Stimulated activated CD8-positive, alpha-beta memory T cell treated with anti-CD3 and anti-CD28 coated beads, Interleukin-12 subunit alpha, Interleukin-12 subunit beta, amount 100 ng/mL, for 24 hours (primary cell): ENCODE measurements around the gene DRC1.

Source experiments
- DNase-seq: peaks from one replicate; pipeline ENCODE4 v3.0.0-alpha.2; 2020; ENCODE audit errors: extremely low read depth

Gene DRC1

GRCh38 chr2:26477911-26478253, 76.2 kb downstream of the DRC1 start, which contains the start of gene OTOF:
TSS of gene OTOF (minus strand) at chr2:26478124.
- DNase-seq, result no peak

- no peak for DNase-seq
These were observed 76.6 kb downstream of the DRC1 start for GRCh38 chr2:26478366-26478765.

- DNase-seq, result no peak
These were observed 77.5 kb downstream of the DRC1 start for GRCh38 chr2:26479131-26479788.

- DNase-seq, result no peak
These were observed 78.3 kb downstream of the DRC1 start for GRCh38 chr2:26479789-26480565.

GRCh38 chr2:26480566-26481423, 79.1 kb downstream of the DRC1 start:
- DNase-seq, result no peak

GRCh38 chr2:26481706-26482105, 80.0 kb downstream of the DRC1 start:
- DNase-seq, result no peak

- DNase-seq, result no peak
These were observed 80.7 kb downstream of the DRC1 start for GRCh38 chr2:26482211-26483026.

GRCh38 chr2:26483027-26483326, 81.3 kb downstream of the DRC1 start:
- DNase-seq, result no peak

- no peak for DNase-seq
These were observed 81.8 kb downstream of the DRC1 start for GRCh38 chr2:26483516-26483915.

- no peak for DNase-seq
These were observed 82.3 kb downstream of the DRC1 start for GRCh38 chr2:26483957-26484565.

GRCh38 chr2:26484579-26484978, 82.9 kb downstream of the DRC1 start:
- DNase-seq, result no peak

GRCh38 chr2:26485099-26485498, 83.4 kb downstream of the DRC1 start:
- no peak for DNase-seq

GRCh38 chr2:26485725-26486418, 84.2 kb downstream of the DRC1 start:
- no peak for DNase-seq

GRCh38 chr2:26486789-26487188, 85.1 kb downstream of the DRC1 start:
- DNase-seq, result no peak

GRCh38 chr2:26487192-26487591, 85.5 kb downstream of the DRC1 start:
- no peak for DNase-seq

GRCh38 chr2:26488463-26489212, 86.9 kb downstream of the DRC1 start:
- DNase-seq, result no peak

- DNase-seq, result no peak
These were observed 87.6 kb downstream of the DRC1 start for GRCh38 chr2:26489213-26489850.

GRCh38 chr2:26491563-26492167, 89.9 kb downstream of the DRC1 start:
- DNase-seq, result no peak
